GM19035 (cell line): ENCODE measurements around the gene SHMT2.
A peak's percentile ranks its signal among the peaks of the same experiment; 100 is the strongest.

Experiments used
- ATAC-seq: cut with Tn5 transposase; IDR thresholded peaks from one replicate; pipeline ENCODE4 v1.9.1; 2021; ENCODE audit not compliant: unreplicated experiment

SHMT2 gene

DNA sequence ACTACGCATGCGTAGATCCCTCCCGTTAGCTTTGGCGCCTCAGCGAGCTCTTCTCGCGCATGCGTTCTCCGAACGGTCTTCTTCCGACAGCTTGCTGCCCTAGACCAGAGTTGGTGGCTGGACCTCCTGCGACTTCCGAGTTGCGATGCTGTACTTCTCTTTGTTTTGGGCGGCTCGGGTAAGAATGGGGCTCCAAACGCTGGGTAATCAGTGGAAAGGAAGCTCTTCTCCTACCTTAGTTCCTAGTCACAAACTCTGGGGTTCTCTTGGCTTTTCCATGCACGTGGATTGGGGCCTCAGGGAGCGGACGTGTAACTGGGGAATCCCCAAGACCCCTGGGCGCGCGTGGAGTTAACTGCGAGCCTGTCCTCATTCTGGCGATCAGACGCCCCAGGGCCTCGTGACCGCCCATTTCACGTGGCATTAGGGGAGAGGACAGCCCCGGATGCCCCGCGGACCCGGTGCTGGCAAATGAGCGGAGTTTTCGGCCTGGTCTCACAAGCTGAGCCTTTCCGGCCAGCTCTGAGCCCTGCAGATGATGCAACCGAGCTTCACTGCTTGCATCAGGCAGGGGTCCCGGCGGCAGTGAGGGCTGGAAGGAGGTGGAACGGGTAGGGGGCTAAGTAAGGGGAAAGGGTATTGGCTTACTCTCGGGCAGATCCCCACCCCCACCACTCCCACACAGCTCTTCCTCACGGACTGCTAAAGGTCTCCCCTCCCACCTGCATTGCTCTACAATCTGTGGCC is at the start of gene SHMT2:
Gene SHMT2 (plus strand): TSS at position 78 of the 747 bp plus-strand sequence. CDS start 68 bp downstream, at position 146.
- ATAC-seq = peak; percentile 67

DNA sequence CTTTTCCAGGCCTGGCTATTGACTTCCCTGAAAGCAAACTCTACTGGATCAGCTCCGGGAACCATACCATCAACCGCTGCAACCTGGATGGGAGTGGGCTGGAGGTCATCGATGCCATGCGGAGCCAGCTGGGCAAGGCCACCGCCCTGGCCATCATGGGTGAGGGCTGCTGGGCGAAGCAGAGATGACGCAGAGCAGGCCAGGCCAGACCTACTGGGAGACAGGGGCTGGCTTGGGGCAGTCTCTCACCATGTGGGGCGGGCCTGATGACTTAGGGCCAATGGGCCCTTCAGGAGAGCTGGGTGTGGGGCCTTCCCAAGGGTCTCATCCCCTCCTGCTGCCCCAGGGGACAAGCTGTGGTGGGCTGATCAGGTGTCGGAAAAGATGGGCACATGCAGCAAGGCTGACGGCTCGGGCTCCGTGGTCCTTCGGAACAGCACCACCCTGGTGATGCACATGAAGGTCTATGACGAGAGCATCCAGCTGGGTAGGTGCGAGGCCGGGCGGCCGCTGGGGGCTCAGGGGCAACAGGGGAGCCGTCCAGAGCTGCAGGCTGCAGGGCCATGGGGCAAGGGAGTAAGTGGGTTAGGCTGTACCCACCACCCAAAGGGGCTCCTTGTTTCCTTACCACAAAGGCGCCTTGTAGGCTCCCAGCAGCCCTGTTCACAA is 49.1 kb upstream of the SHMT2 start:
- no peak for ATAC-seq

DNA sequence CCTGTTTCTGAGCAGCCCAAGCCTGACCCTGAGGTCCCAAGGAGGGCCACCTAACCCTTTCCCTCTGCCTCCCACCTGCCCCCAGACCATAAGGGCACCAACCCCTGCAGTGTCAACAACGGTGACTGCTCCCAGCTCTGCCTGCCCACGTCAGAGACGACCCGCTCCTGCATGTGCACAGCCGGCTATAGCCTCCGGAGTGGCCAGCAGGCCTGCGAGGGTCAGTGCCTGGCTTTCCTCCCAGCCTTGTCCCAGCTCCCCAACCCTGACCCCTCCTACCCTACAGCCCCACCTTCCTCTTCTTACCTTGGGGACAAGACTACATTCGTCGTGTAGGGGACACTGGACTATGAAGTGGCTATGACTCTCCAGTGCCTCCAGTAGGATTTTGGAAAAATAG is 48.4 kb upstream of the SHMT2 start:
- no peak for ATAC-seq

DNA sequence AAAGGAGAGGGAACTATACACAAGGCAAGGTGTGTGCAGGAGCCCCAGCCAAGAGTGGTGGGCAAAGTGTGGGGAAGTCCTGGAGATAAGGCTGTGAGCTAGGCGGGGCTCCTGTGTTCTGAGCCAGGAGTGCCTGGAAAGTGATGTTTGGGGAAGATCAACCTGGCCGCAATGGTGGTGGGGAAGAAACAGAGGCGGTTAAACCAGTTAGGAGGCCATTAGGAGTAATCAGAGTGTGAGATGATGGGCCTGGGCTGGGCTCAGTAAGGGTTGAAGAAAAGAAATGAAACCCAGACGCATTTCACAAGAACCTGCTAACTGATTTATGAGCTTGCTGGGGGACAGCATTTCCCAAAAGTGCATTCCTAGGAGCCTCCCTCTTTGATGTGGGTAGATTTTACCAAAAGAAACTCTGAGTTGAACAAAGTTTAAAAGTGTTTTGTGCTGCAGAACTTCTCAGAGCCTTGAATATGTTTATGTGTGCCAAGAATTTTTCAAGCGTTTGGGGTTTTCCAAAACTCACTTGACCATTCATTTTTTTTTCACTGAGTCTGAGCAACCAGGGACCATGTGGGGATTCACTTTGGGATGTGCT is 47.9 kb upstream of the SHMT2 start:
- no peak for ATAC-seq

DNA sequence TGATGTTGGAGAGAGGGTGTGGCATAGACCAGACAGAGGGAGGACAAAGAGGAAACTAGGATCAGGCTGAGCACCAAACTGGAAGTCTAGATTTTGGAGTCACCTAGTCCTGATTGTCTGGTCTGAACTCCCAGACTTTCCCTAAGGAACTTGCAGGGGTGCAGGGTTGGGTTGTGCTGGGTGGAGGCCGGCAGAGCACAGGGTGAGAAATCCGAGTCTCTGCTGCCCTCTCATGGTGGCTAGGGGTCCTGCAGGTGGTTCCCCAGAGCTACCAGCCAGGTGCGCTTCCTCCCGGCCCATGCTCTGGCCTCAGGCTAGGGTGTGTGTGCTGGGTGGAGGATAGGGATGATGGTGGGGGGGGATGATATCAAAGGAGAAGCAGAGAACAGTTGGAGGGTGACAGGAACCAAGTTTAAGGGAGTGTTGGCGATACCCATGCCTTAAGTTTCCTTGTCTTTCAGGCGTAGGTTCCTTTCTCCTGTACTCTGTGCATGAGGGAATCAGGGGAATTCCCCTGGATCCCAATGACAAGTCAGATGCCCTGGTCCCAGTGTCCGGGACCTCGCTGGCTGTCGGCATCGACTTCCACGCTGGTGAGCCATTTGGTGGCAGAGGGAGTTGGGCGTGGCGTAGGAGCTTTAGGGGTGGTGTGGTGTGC is 46.5 kb upstream of the SHMT2 start:
- ATAC-seq = peak; percentile 84

DNA sequence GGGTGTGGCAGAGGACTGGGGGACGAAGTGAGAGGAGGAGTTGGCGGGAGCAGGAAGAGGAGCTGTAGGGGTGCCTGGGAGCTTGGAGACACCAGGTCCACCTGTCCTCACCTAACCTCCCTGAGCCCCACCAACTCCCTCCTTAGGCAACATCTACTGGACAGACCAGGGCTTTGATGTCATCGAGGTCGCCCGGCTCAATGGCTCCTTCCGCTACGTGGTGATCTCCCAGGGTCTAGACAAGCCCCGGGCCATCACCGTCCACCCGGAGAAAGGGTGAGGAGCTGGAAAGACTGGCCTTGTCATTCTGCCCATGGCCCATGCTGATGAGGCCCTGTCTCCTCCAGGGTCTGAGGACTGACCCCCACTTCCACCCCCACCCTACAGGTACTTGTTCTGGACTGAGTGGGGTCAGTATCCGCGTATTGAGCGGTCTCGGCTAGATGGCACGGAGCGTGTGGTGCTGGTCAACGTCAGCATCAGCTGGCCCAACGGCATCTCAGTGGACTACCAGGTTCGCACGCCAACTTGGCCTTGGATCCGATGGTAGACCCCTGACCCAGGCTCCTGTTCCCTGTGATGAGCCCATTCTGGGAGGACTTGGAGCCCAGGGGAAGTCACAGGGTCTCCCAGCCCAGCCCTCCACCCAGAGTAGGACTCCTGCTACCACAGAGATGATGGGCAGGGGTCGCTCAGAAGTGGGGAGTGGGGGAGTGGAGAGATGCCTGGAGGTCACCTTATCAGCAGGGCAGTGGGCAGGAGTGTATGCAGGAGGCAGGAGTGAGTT is 45.4 kb upstream of the SHMT2 start:
- no peak for ATAC-seq

DNA sequence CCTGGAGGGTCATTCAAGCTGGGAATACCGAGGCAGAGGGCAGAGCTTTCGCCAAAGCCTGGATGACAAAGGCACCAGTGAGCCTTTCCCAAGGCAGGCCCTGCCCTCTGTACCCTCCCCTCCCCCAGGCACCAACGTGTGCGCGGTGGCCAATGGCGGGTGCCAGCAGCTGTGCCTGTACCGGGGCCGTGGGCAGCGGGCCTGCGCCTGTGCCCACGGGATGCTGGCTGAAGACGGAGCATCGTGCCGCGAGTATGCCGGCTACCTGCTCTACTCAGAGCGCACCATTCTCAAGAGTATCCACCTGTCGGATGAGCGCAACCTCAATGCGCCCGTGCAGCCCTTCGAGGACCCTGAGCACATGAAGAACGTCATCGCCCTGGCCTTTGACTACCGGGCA is 44.1 kb upstream of the SHMT2 start:
- no peak for ATAC-seq

DNA sequence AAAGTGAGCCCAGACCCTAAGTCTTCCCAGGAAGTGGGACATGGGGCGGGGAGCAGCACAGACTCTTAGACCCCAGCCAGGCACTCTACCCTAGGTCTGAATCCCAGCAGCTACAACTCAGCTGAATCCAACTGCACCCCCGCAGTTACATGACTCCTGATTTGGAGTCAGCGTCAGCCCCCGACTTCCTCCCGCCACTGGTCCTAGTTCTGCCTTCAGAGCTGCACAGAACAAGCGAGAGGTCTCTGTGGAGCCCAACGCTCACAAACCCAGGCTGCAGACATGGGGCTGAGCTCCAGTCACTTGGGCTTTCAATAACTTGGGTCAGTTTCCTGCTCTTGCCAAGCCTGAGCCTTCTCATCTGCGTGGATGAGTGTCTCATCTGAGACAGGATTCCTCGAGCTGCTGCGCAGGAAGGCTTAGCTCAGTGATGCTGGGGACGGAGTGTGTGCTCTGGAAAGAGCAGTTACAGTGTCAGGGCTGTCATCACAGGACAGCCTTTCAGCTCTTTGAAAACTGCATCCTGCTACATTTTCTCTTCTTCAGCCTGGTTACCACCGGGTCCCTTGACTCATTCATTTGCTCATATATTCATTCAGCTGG is 43.5 kb upstream of the SHMT2 start:
- ATAC-seq = no peak

DNA sequence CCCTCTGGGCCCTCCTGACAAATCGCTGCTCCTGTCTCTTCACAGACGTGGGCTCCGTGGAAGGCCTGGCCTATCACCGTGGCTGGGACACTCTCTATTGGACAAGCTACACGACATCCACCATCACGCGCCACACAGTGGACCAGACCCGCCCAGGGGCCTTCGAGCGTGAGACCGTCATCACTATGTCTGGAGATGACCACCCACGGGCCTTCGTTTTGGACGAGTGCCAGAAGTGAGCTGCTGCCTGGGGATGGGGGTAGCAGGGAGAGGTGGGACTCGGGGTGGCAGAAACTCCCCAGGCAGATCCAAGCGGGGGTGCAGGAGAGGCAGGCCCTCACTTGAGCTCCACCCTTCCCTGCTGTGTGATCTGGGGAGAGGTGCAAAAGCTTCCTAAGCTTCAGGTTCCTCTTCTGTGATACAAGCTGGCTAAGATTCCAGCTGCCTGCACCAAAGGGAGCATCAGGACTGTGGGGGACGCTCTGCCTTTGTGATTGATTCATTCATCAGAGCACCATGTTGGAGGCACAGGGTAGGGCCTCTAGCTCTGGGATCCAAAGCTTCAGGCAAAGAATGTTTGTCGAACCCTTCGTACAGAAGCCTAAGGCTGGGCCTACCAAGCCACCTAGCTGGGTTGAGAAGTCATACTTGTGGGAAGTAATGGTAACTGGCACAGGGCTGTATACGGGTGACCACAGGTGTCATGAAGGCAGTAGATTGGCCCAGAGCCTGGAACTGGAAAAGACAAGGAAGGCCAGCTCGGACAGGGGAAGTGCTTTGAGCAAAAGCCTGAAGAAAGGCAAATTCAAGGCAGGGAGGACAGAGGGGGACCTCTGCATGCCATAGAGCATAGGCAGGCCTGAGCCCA is 42.1 kb upstream of the SHMT2 start:
- ATAC-seq = no peak

DNA sequence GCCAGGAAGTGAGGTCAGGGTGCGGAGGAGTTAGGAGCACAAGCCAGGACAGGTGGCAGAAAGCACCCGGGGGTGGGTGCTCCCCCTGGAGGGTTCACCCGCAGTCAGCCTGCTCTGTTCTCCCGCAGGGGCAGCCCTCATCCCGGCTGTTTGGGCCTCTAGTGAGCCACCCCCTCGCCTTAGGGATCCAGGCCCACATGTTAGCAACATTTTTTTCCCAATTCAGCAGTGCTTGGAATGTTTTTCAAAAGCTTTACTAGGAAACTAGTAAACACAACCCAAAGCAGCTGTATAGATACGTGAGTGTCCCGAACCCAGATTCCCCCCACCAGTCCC is 41.5 kb upstream of the SHMT2 start:
- no peak for ATAC-seq

DNA sequence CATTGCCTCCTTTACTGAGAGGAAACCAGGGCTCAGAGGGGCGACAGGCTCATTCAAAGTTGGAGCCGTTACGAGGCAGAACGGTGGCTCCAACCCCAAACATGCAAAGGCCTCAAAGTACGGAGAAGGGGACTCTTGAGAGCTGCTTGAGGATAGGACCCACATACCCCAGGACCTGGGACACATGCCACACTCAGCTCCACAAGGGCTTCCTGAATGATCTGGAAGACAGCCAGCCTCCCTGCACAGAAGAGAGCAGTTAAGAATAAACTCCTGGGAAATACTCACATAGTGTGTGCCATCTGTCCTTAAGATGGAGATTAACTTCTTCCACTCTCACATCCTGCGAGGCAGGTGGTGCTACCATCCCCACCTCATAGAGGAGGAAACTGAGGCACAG is 39.5 kb upstream of the SHMT2 start:
- ATAC-seq = no peak

DNA sequence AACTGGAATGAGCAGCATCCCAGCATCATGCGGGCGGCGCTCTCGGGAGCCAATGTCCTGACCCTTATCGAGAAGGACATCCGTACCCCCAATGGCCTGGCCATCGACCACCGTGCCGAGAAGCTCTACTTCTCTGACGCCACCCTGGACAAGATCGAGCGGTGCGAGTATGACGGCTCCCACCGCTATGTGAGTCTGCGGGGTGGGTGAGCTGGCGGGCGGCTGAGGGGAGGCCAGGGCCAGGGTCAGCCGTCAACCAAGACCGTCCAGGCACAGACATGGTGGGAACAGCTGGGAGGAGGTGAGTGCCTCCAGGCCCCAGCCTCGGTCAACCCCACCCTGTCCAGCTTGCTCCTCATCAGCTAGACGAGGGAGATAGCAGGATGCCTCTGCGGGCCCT is 38.7 kb upstream of the SHMT2 start:
- no peak for ATAC-seq

DNA sequence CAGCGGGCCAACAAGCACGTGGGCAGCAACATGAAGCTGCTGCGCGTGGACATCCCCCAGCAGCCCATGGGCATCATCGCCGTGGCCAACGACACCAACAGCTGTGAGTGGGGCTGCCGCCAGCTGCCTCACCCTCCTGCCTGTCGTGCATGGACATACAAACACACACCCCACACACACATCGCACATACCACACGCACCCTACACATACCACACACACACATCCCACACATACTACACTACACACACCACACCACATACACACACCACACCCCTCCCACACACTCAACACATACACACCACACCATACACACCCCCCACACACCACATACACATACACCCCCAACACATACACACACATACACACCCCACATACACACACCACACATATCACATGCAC is 38.1 kb upstream of the SHMT2 start:
- no peak for ATAC-seq

DNA sequence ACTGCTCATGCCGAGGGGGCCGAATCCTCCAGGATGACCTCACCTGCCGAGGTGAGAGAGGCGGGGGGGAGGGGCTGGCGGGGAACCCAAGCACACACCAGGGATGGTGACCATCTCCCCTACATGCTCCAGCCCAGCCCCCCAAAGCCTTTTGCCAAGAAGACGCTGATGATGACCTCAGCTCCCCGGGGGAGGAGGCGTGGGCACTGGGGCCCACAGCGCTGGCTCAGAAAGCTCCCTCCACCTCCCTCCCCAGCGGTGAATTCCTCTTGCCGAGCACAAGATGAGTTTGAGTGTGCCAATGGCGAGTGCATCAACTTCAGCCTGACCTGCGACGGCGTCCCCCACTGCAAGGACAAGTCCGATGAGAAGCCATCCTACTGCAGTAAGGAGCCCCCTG is 36.6 kb upstream of the SHMT2 start:
- ATAC-seq = no peak

DNA sequence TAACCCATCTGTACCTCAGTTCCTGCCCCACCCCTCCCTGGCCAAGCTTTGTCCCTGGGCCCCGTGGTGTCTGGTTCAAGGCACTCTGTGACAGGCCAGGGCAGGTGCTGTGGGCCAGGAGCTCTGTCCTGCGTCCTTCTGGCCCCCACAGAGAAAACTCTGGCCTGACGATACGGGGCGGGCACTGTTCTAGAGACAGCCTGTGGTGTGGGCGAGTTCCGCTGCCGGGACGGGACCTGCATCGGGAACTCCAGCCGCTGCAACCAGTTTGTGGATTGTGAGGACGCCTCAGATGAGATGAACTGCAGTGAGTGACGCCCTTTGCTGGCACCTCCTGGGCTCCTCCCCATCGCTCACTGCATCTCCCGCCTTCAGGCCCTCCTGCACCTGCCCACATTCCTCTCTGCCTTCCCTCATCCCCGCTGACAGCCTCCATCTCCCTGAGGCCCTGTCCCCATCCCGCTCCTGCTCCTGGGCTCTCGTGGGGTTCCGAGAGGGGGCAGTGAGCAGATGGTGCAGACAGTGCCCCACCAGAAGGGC is 35.7 kb upstream of the SHMT2 start:
- ATAC-seq = no peak

DNA sequence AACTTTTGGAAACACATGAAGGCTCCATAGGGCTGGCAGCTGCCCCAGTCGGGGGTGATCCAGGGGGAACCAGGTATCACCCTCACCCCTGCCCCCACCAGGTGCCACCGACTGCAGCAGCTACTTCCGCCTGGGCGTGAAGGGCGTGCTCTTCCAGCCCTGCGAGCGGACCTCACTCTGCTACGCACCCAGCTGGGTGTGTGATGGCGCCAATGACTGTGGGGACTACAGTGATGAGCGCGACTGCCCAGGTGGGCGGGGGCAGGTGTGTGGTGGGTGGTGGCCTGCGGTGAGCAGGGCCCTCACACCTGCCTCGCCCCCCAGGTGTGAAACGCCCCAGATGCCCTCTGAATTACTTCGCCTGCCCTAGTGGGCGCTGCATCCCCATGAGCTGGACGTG is 35.3 kb upstream of the SHMT2 start:
- ATAC-seq = no peak

DNA sequence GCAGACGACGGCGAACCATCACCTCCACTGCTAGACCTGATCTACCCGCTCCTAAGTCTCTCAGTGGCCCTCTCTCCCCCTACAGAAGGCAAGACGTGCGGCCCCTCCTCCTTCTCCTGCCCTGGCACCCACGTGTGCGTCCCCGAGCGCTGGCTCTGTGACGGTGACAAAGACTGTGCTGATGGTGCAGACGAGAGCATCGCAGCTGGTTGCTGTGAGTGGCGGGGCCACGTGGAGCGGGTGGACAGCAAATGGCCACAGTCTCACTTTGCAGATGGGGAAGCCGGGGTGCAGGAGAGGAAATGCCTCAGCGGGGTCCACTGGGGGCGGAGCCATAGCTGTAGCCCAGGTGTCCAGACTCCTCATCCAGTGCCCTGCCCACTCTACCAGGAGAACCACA is 34.3 kb upstream of the SHMT2 start:
- no peak for ATAC-seq

DNA sequence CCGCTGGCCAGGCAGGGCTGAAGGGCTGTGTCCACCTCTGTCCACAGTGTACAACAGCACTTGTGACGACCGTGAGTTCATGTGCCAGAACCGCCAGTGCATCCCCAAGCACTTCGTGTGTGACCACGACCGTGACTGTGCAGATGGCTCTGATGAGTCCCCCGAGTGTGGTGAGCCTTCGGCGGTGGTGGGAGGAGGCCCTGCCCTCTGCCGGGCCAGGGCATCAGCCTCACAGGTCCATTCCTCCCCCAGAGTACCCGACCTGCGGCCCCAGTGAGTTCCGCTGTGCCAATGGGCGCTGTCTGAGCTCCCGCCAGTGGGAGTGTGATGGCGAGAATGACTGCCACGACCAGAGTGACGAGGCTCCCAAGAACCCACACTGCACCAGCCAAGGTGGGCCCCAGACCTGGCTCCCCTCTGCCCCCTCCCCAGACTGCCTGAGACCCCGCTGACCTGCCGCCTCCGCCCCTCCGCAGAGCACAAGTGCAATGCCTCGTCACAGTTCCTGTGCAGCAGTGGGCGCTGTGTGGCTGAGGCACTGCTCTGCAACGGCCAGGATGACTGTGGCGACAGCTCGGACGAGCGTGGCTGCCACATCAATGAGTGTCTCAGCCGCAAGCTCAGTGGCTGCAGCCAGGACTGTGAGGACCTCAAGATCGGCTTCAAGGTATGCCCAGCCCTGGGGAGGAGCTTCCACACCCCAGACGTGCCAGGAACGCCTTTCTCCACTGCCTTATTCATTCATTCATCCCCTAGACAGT is 33.7 kb upstream of the SHMT2 start:
- no peak for ATAC-seq

DNA sequence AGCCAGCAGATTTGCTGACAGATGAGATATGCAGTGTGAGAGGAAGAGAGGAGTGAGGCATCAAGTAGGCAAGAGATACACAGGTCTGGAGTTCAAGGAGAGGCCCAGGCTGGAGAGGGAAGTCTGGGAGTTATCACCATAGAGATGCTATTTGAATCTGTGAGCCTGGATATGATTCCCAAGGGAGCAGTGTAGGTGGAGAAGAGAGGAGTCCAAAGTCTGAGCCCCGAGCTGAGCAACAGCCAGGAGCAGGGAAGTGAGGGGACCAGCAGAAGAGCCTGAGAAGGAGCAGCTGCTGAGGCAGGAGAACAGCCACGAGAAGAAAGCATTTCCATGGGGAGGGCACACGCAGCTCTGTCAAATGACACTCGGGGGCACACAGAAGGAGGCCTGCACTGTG is 33.1 kb upstream of the SHMT2 start:
- no peak for ATAC-seq
